ENCODE data around the gene GPR146.

Gene GPR146

GRCh38 chr7:1095621-1096155, 51.3 kb downstream of the GPR146 start:
- TF ChIP-seq CTCF (IDR thresholded peaks at IDR 0.05; ENCODE audit: extremely low read depth, insufficient read depth, missing control alignments): no peak
- in situ Hi-C loops (cut with MboI; ENCODE audit: low pct_unique_long_range_greater_than_20kb, low sequenced_read_pairs, unreplicated experiment): no loop called here
- no peak for DNase-seq (ENCODE audit: low spot score)

- in situ Hi-C loops (cut with MboI; ENCODE audit: low pct_unique_long_range_greater_than_20kb, low sequenced_read_pairs, unreplicated experiment): no loop called here
- DNase-seq (ENCODE audit: low spot score): no peak
- TF ChIP-seq CTCF (IDR thresholded peaks at IDR 0.05; ENCODE audit: extremely low read depth, insufficient read depth, missing control alignments): no peak
These were observed 52.1 kb downstream of the GPR146 start for GRCh38 chr7:1096156-1097119.

- in situ Hi-C loops (cut with MboI; ENCODE audit: low pct_unique_long_range_greater_than_20kb, low sequenced_read_pairs, unreplicated experiment): no loop called here
- TF ChIP-seq CTCF (IDR thresholded peaks at IDR 0.05; ENCODE audit: extremely low read depth, insufficient read depth, missing control alignments): no peak
- no peak for DNase-seq (ENCODE audit: low spot score)
These were observed 52.8 kb downstream of the GPR146 start for GRCh38 chr7:1097120-1097504.

GRCh38 chr7:1098243-1099153, 54.2 kb downstream of the GPR146 start:
- no peak for TF ChIP-seq CTCF (IDR thresholded peaks at IDR 0.05; ENCODE audit: extremely low read depth, insufficient read depth, missing control alignments)
- DNase-seq (ENCODE audit: low spot score): peak; percentile 65
- in situ Hi-C loops (cut with MboI; ENCODE audit: low pct_unique_long_range_greater_than_20kb, low sequenced_read_pairs, unreplicated experiment): no loop called here

GRCh38 chr7:1099154-1099542, 54.8 kb downstream of the GPR146 start:
- DNase-seq (ENCODE audit: low spot score): no peak
- in situ Hi-C loops (cut with MboI; ENCODE audit: low pct_unique_long_range_greater_than_20kb, low sequenced_read_pairs, unreplicated experiment): no loop called here
- no peak for TF ChIP-seq CTCF (IDR thresholded peaks at IDR 0.05; ENCODE audit: extremely low read depth, insufficient read depth, missing control alignments)

- TF ChIP-seq CTCF (IDR thresholded peaks at IDR 0.05; ENCODE audit: extremely low read depth, insufficient read depth, missing control alignments): no peak
- in situ Hi-C loops (cut with MboI; ENCODE audit: low pct_unique_long_range_greater_than_20kb, low sequenced_read_pairs, unreplicated experiment): no loop called here
- DNase-seq (ENCODE audit: low spot score): no peak
These were observed 55.3 kb downstream of the GPR146 start for GRCh38 chr7:1099637-1100036.

All from GM13977 (cell line).